Testis (tissue), 2 donors: ENCODE results near the gene ZNF99.

Source experiments
- CTCF ChIP-seq, 3 experiments: fragments of 450-650 bp in 2 of 3; fragments of 200-600 bp in 1 of 3; sonication (generic) in 1 of 3; IDR thresholded peaks; one replicate each; pipeline ENCODE4 v1.5.1; 2016 to 2019; ENCODE audit warnings: antibody characterized with exemption in 3 of 3, mild to moderate bottlenecking in 2 of 3, moderate library complexity in 1 of 3
- POLR2A ChIP-seq: fragments of 450-650 bp; IDR thresholded peaks from one replicate; pipeline ENCODE4 v1.6.1; 2017; ENCODE audit warnings: antibody characterized with exemption, mild to moderate bottlenecking, moderate library complexity

GRCh38 chr19:22832031-22832762 lies 48.2 kb upstream of the ZNF99 start, which contains the start of gene ZNF723:
- TF ChIP-seq CTCF (IDR thresholded peaks at IDR 0.05) (no peak), POLR2A (no peak)
